K562 (cell line): ENCODE data around the gene ZCCHC3. TPM values are rescaled to one million over a fixed set of nuclear protein-coding genes. Genes with fewer than 3 reads are reported as not detected.

Experiments used
- ASH1L ChIP-seq: fragments of 450-650 bp; IDR thresholded peaks from 2 replicates; pipeline ENCODE4 v1.6.1; 2018; ENCODE audit warnings: borderline replicate concordance, mild to moderate bottlenecking, low read depth; ENCODE audit not compliant: partially characterized antibody
- BRF2 ChIP-seq: IDR thresholded peaks from 3 replicates; pipeline ENCODE4 v1.6.1; 2011; ENCODE audit warnings: borderline replicate concordance, mild to moderate bottlenecking; ENCODE audit not compliant: insufficient read length, insufficient read depth
- C11orf30 ChIP-seq: fragments of 450-650 bp; IDR thresholded peaks from 2 replicates; pipeline ENCODE4 v1.6.1; 2016; ENCODE audit warnings: low read depth, mild to moderate bottlenecking
- CCAR2 ChIP-seq: fragments of 200-400 bp; formaldehyde crosslinking; IDR thresholded peaks from 2 replicates; pipeline ENCODE4 v1.6.1; 2017; ENCODE audit warnings: mild to moderate bottlenecking, low read depth, low read length
- FOXM1 ChIP-seq, 2 experiments: fragments of 450-650 bp in 1 of 2; sonication (generic) in 1 of 2; formaldehyde crosslinking in 1 of 2; IDR thresholded peaks; 2 replicates each; pipeline versions ENCODE4 v1.6.1 to v1.9.0; 2017 to 2022; ENCODE audit warnings: low read depth in 2 of 2, mild to moderate bottlenecking in 2 of 2, missing genetic modification reagents in 1 of 2, moderate library complexity in 1 of 2
- HOXB6 ChIP-seq: fragments of 250-450 bp; sonication (Bioruptor Pico); IDR thresholded peaks from 2 replicates; pipeline ENCODE4 v1.5.1; 2022; ENCODE audit warnings: mild to moderate bottlenecking, borderline replicate concordance
- IFI16 ChIP-seq: fragments of 250-450 bp; sonication (Bioruptor Pico); IDR thresholded peaks from 2 replicates; pipeline ENCODE4 v2.1.2; 2022; ENCODE audit warnings: mild to moderate bottlenecking, inconsistent platforms
- MAFG ChIP-seq: fragments of 450-650 bp; conservative IDR thresholded peaks from 2 replicates; pipeline ENCODE4 v1.6.1; 2016; ENCODE audit warnings: missing genetic modification characterization, missing compliant biosample characterization
- MAFK ChIP-seq: IDR thresholded peaks from 2 replicates; pipeline ENCODE4 v1.6.1; 2011; ENCODE audit warnings: low read length, improper control_type of control experiment
- OTX1 ChIP-seq: fragments of 450-650 bp; formaldehyde crosslinking; IDR thresholded peaks from 2 replicates; pipeline ENCODE4 v1.4.0; 2022; ENCODE audit warnings: mild to moderate bottlenecking
- RBBP5 ChIP-seq: fragments of 200-600 bp; sonication (generic); IDR thresholded peaks from 2 replicates; pipeline ENCODE4 v1.6.1; 2012; ENCODE audit warnings: borderline replicate concordance, mild to moderate bottlenecking, low read length, control low read depth, inconsistent platforms; ENCODE audit not compliant: insufficient read depth, poor library complexity, severe bottlenecking
- RBM14 ChIP-seq: fragments of 200-400 bp; formaldehyde crosslinking; IDR thresholded peaks from 2 replicates; pipeline ENCODE4 v1.6.1; 2018; ENCODE audit warnings: low read depth, mild to moderate bottlenecking, low read length, moderate library complexity, borderline replicate concordance; ENCODE audit not compliant: insufficient read depth
- SMARCE1 ChIP-seq: fragments of 450-650 bp; IDR thresholded peaks from 2 replicates; pipeline ENCODE4 v1.7.1; 2016; ENCODE audit warnings: mild to moderate bottlenecking
- SRF ChIP-seq, 2 experiments: fragments of 250-450, 450-650 bp in 1 of 2; sonication (Bioruptor Pico) in 1 of 2; sonication (generic) in 1 of 2; formaldehyde crosslinking; IDR thresholded peaks; 2 replicates each; pipeline versions ENCODE4 v1.5.0 to v1.5.1; 2020 to 2022; ENCODE audit warnings: mild to moderate bottlenecking in 1 of 2, missing genetic modification reagents in 1 of 2
- STAG1 ChIP-seq: sonication (generic); formaldehyde crosslinking; IDR thresholded peaks from 2 replicates; pipeline ENCODE4 v1.5.0; 2020; ENCODE audit warnings: missing genetic modification reagents, borderline replicate concordance
- VEZF1 ChIP-seq: fragments of 200-800 bp; sonication (Bioruptor generic); IDR thresholded peaks from 2 replicates; pipeline ENCODE4 v1.6.1; 2017; ENCODE audit warnings: missing genetic modification characterization, missing compliant biosample characterization
- ZHX1 ChIP-seq: fragments of 150-350 bp; conservative IDR thresholded peaks from 2 replicates; pipeline ENCODE4 v1.6.1; 2014; ENCODE audit warnings: low read length
- ZNF316 ChIP-seq: fragments of 450-650 bp; IDR thresholded peaks from 2 replicates; pipeline ENCODE4 v1.6.1; 2016
- ZNF551 ChIP-seq: fragments of 250-450 bp; sonication (Bioruptor Pico); IDR thresholded peaks from 2 replicates; pipeline ENCODE4 v1.5.0; 2021; ENCODE audit warnings: mild to moderate bottlenecking, moderate library complexity
- ZNF699 ChIP-seq: fragments of 250-450 bp; sonication (Bioruptor Pico); IDR thresholded peaks from 2 replicates; pipeline ENCODE4 v1.8.0; 2021; ENCODE audit warnings: mild to moderate bottlenecking, moderate library complexity; ENCODE audit not compliant: insufficient replicate concordance
- ZNF780A ChIP-seq: fragments of 250-450 bp; sonication (Bioruptor Pico); IDR thresholded peaks from 2 replicates; pipeline ENCODE4 v1.5.0; 2021; ENCODE audit warnings: mild to moderate bottlenecking
- polyA plus RNA-seq, 8 experiments: library from polyadenylated mRNA; depleted of rRNA in 4 of 8; stranded (reverse) in 5 of 8; unstranded in 3 of 8; fragments of >200 nt; fragmentation: Nextera tagmentation in 2 of 8; fragmentation: Illumina TruSeq in 1 of 8; extraction: Ambion mirVana in 2 of 8; extraction: Trizol in 1 of 8; gene quantifications; 2 replicates each; pipeline versions ENCODE4 v1.2.1 to v1.2.3, GENCODE V29; 2011 to 2014; ENCODE audit warnings: inconsistent platforms in 1 of 8, missing spikeins in 1 of 8
- total RNA-seq, 7 experiments: library from RNA; depleted of rRNA in 6 of 7; stranded (reverse); fragments of >200 nt in 6 of 7; fragmentation: Illumina TruSeq in 2 of 7; extraction: Trizol in 2 of 7; gene quantifications; 2 replicates each; pipeline versions ENCODE4 v1.2.1 to v1.2.3, GENCODE V29; 2011 to 2021; ENCODE audit warnings: low replicate concordance in 1 of 7

The ZCCHC3 gene
- total and polyA plus RNA-seq, 9 of the 15 experiments (the other 6 are each of a cell fraction or from before 2014, with no cell fraction given) = 2.8 to 23.3 (median 16.5) TPM

GRCh38 chr20:316316-317068 is 19.1 kb downstream of the ZCCHC3 start (continued):
- TF ChIP-seq SRF (CRISPR knock-in tag; IDR thresholded peaks at IDR 0.05) = no peak
- no peak for TF ChIP-seq STAG1
- no peak for TF ChIP-seq RBBP5
- TF ChIP-seq ZNF699 (CRISPR knock-in tag) = no peak
- TF ChIP-seq FOXM1 (IDR thresholded peaks at IDR 0.05; ENCODE audit: low read depth) = no peak
- TF ChIP-seq FOXM1 (CRISPR knock-in tag; IDR thresholded peaks at IDR 0.05; ENCODE audit: low read depth) = no peak
- TF ChIP-seq RBM14 = no peak
- no peak for TF ChIP-seq ZNF551 (CRISPR knock-in tag)
- no peak for TF ChIP-seq BRF2
- no peak for TF ChIP-seq ASH1L
- TF ChIP-seq VEZF1 (CRISPR knock-in tag) = no peak
- TF ChIP-seq IFI16 = no peak
- TF ChIP-seq SMARCE1 = no peak
- TF ChIP-seq ZHX1 = no peak
- TF ChIP-seq HOXB6 (CRISPR knock-in tag) = no peak
- peak; percentile 70 for TF ChIP-seq C11orf30
- peak; percentile 58; the same call in 1 of the 2 replicates for TF ChIP-seq MAFG
- no peak for TF ChIP-seq CCAR2
- peak; percentile 78 for TF ChIP-seq ZNF316
- peak; percentile 62 for TF ChIP-seq MAFK
- no peak for TF ChIP-seq OTX1 (CRISPR knock-in tag)
- no peak for TF ChIP-seq ZNF780A
